ENCODE data around the gene TAL1.

TAL1 gene

GRCh38 chr1:47227341-47228232 lies 4.4 kb downstream of the TAL1 start:
- no peaks in the 10 kb centered on the region for H3K4me1 ChIP-seq
- no peaks in the 10 kb centered on the region for H3K36me3 ChIP-seq
- DNase-seq = no peak
- no peak overlapping the region for H3K4me3 ChIP-seq (ENCODE audit: low read depth, low read length)
- TF ChIP-seq CTCF (IDR thresholded peaks at IDR 0.05; ENCODE audit: low read depth, low read length) = no peak
- peaks cover 89% of the 10 kb centered on the region for H3K27me3 ChIP-seq
- no peaks in the 10 kb centered on the region for H3K9me3 ChIP-seq

GRCh38 chr1:47226839-47227215 lies 5.2 kb downstream of the TAL1 start:
- H3K9me3 ChIP-seq = no peaks in the 10 kb centered on the region
- H3K36me3 ChIP-seq = no peaks in the 10 kb centered on the region
- no peak for DNase-seq
- no peak overlapping the region for H3K4me3 ChIP-seq (ENCODE audit: low read depth, low read length)
- TF ChIP-seq CTCF (IDR thresholded peaks at IDR 0.05; ENCODE audit: low read depth, low read length) = no peak
- peaks cover 83% of the 10 kb centered on the region for H3K27me3 ChIP-seq
- no peaks in the 10 kb centered on the region for H3K4me1 ChIP-seq

DNA sequence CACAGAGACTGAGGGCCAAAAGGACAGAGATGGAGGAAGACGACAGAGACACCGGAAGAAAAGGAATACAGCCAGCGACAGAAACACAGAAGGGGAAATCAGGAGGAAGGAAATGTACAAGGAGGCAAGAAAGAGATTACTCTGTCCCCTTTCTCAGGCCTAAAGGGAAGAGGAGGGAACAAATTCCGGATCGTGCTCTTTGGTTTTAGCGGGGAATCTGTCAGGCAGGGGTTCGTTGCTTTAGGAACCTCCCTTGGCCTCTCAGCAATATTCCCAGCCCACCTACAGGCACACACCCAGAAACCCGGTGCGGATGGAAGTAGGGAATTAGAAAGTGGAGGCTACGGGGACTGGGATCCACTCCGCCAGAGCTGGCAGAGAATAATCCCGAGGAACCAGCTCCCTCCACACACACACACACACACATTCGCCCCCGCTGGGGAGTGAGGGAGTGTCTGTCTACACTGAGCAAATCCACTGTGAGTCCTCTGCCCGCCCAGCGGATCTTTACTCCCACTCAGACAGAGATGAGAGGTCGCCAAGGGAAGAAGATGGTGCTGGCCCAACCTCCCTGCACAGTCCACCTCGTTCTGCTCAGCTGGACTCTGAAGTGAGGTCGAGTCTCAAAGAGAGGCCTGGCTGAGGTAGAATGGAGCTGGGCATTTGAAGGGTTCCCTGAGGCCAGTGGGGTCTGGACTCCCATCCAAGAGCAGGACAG lies 5.7 kb downstream of the TAL1 start:
- no peak for TF ChIP-seq CTCF (IDR thresholded peaks at IDR 0.05; ENCODE audit: low read depth, low read length)
- H3K27me3 ChIP-seq = peaks cover 78% of the 10 kb centered on the region
- no peaks in the 10 kb centered on the region for H3K36me3 ChIP-seq
- no peak overlapping the region for H3K4me3 ChIP-seq (ENCODE audit: low read depth, low read length)
- H3K4me1 ChIP-seq = no peaks in the 10 kb centered on the region
- DNase-seq = no peak
- no peaks in the 10 kb centered on the region for H3K9me3 ChIP-seq

DNA sequence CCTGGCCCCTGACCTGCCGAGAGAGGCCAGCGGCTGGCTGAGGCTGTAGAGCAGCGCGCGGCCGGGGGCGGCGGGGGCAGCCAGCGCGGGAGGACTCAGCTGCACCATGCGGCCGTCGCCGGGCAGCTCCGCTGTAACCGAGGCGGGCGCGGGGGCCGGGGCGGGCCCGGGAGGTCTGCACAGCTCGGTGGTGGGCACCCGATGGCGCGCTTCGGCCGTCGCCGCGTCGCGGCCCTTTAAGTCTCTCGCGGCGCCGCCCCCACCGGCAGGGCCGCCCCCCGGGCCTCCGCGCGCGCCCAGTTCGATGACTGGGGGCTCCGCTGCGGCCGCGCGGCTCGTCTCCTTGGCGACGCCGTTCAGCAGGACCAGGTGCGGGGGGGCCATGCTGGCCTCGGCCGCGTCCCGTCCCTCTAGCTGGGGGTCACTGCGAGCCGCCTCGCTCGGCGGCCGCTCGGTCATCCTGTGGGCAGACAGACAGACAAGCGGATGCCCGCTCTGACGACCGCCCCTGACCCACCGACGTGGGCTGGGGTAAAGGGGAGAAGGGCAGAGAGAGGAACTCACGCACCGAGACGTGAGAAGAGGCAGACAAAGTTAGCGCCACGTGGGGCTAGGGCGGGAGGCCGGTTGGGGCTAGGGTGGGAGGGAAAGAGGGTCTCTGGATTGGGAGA lies 6.5 kb downstream of the TAL1 start:
- no peak overlapping the region for H3K4me3 ChIP-seq (ENCODE audit: low read depth, low read length)
- no peaks in the 10 kb centered on the region for H3K9me3 ChIP-seq
- H3K36me3 ChIP-seq = no peaks in the 10 kb centered on the region
- no peak for TF ChIP-seq CTCF (IDR thresholded peaks at IDR 0.05; ENCODE audit: low read depth, low read length)
- no peaks in the 10 kb centered on the region for H3K4me1 ChIP-seq
- no peak for DNase-seq
- peaks cover 72% of the 10 kb centered on the region for H3K27me3 ChIP-seq

DNA sequence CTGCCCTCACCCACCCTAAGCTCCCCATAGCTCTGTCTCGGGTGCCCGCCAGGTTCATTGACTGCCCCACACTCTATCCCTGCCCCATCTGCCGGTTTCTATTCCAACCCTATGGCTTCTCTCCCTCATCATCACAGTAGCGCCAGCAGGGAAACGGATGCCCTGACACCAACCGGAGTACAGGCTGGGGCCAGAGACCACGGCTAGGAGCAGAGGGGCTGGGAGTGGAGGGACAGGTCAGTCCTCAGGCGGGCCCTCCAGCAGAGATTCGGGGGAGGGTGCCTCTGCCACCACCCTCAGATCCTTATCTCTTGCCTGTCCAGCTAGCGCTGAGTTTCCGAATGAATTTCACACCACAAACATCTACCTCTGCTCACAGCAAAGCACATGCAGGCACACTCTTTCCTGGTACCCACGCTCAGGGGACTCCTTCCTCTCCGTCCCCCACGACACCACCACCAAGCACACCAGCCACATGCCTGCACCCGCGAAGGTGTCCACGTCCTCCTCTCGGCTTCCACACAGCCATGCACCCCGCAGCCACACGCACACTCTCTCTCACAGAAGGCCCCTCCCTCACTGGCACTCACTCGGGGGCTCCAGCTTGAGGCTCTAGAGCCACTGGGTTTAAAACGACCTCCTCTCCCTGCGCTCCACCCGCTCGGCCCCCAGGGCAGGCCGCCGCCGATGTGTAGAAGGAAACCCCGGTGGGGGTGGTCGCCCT lies 7.2 kb downstream of the TAL1 start:
- Histone ChIP-seq H3K4me3 (ENCODE audit: low read depth, low read length) (no peak overlapping the region), H3K27me3 (peaks cover 64% of the 10 kb centered on the region)

More for the DNA sequence above, 7.2 kb downstream of the TAL1 start:
- H3K9me3 ChIP-seq = no peaks in the 10 kb centered on the region
- H3K4me1 ChIP-seq = no peaks in the 10 kb centered on the region
- DNase-seq = no peak
- no peaks in the 10 kb centered on the region for H3K36me3 ChIP-seq
- TF ChIP-seq CTCF (IDR thresholded peaks at IDR 0.05; ENCODE audit: low read depth, low read length) = no peak

All from BE2C (cell line).